Activated CD4-positive, alpha-beta T cell treated with anti-CD3 and anti-CD28 coated beads for 48 hours (primary cell): Measurements from ENCODE around the gene KIF26B.

Source experiments
- DNase-seq: peaks from one replicate; pipeline ENCODE4 v3.0.0-alpha.2; 2020

KIF26B gene

DNA sequence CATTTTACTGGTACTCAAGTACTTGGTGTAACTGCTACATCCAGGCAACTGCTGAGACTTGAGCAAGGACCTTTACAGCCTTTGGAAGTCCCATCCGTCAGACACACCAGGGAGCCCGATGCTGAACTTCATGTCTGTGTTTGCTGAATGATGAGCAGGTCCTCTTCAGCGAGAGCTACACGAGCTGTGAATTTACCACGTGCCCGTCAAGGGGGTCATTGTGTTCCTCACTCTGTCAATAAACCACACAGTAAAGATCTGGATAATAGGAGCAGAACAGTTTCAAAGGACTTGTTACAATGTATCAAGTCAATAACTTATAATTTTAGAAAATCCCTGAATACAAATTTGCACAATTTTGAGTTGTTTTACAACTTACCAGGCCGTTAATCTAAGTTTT lies 427.2 kb downstream of the KIF26B start:
- DNase-seq: no peak

DNA sequence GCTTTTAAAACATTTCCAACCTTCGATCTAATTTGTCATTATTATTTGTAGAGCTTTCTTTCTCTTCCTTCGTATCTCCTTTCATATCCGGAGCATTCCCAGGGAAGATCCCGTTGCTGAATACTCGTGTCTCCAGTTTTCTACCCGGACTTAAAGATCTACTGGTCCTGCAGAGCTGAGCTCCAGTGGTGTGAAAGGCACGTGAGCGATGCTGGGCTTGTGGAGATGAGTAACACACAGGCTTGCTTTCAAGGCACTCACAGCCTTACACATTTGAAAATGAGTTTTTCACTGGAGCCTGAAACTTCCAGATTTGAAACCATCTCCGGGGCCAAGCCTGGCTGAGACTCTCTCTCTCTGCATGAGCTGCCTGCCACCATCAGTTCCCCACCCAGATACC lies 428.3 kb downstream of the KIF26B start:
- no peak for DNase-seq

DNA sequence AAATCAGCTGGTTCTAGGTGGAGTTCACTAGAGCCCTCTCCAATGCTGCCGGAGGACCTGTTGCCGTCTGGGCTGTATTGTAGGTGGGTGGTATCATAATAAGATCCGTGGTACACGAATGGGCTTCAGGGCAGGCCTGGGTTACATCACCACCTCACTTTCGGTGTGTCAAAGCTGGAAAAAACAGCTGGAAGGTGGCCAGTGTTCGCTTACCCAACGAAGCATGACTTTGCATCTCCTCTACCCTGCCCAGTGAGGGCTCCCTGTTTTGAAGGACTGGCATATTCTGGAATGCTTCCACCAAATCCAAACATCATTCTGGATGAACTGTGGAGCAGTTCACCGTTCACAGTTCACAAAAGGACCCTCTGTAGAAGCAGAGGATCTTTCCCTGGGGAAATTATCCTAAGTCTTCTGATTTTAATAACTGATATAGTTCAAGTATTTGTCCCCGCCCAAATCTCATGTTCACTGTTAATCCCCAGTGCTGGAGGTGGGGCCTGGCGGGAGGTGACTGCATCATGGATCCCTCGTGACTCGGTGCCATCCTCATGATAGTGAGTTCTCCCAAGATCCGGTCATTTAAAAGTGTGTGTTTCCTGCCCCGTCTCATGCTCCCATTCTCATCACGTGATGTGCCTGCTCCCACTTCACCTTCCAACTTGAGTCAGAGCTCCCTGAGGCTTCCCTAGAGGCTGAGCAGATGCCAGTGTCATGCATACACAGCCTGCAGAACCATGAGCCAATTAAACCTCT lies 429.0 kb downstream of the KIF26B start:
- no peak for DNase-seq

- no peak for DNase-seq
Measured at GRCh38 chr1:245585252-245585959, 430.6 kb downstream of the KIF26B start.

- DNase-seq: no peak
Measured at GRCh38 chr1:245587435-245588115, 432.8 kb downstream of the KIF26B start.

GRCh38 chr1:245588116-245588639 lies 433.4 kb downstream of the KIF26B start:
- DNase-seq: no peak

- DNase-seq: no peak
Measured at GRCh38 chr1:245589316-245589715, 434.5 kb downstream of the KIF26B start.

- no peak for DNase-seq
Measured at GRCh38 chr1:245589906-245590305, 435.1 kb downstream of the KIF26B start.

DNA sequence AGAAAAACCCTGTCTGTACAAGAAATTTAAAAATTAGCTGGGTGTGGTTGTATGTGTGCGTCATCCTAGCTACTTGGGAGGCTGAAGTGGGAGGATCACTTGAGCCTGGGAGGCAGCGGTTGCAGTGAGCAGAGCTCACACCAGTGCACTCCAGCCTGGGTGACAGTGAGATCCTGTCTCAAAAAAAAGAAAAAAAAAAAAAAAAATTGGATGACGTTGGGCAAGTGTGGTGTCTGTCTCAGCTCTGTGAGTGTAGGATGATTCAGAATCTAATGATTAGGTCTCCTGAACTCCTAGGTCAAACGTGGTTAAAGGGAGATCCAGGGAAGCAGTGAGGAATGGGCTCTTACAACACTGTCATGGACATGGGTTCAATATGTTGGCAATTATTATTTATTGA lies 435.9 kb downstream of the KIF26B start:
- DNase-seq: no peak

DNA sequence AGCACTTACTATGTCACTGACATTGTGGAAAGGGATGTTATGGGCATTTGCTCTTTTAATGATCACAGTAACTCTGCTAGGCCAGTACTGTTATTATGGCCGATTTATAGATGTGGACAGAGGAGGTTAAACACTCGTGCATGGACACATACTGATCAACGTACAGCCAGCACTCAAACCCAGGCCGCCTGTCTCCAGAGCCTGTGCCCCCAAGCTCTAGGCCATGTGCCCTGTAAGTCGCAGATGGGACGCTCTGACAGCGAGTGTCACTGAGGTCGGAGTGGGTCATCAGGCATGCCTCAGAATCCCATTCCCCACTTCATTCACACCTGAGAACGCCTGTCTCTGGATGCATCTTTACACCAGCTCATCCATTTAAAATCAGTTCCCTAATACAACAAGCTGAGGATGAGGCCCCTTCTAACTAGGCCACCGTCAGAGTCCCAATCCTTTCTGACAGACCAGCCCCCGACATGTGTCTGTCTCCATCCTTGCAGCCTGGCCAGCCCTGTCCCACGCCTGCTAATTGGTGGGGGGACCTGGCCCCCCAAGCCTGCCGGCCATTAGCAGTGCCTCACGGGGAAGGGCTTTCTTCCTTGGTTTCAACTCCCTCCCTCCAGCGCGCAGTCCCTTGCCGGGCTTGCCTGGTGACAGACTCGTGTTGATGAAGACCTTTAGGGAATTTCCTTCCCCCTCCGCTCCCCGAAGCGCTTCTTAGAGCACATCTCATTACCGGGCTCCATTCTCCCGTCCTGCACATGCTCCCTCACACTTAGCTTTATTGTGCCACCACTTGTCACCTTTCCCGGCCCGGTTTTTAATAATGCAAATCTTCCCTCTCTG lies 436.8 kb downstream of the KIF26B start:
- DNase-seq: no peak

- DNase-seq: no peak
Measured at GRCh38 chr1:245592189-245592460, 437.3 kb downstream of the KIF26B start.

DNA sequence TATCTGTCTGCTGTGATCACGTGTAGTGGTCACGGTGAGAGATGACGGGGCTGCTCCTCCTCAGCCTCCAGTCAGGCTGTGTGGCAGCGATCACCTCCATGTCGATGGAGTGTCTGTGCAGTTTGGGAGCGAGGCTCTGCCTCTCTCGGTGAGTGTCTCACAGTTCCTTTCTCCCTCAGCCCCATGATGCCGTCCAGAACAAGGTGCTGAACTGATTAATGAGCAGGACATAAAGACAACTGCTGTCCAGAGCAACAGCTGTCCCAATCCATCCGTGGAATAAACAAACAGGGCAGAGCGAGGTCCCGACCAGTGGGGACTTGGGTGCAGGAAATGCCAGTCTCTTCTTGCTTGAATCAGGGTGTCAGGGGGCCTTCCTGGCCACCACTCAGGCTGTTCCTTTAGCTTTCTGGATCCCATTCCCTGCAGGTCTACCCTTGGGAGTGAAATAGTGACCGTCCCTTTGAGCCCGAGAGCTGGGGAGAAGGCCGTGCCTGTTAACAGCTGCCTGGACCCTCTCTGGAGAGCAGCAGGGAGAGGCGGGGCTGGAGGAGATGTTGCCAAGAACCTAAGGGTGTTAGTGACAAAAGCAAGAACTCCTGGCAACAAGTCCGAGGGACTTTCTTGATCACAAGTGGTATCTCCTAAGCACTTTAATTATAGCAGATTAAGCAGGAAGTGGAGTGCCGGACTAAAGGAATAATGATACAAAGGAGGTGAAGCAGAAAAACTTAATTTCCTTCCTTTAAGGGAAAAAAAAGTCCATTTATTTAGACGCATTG lies 443.9 kb downstream of the KIF26B start:
- DNase-seq: no peak

DNA sequence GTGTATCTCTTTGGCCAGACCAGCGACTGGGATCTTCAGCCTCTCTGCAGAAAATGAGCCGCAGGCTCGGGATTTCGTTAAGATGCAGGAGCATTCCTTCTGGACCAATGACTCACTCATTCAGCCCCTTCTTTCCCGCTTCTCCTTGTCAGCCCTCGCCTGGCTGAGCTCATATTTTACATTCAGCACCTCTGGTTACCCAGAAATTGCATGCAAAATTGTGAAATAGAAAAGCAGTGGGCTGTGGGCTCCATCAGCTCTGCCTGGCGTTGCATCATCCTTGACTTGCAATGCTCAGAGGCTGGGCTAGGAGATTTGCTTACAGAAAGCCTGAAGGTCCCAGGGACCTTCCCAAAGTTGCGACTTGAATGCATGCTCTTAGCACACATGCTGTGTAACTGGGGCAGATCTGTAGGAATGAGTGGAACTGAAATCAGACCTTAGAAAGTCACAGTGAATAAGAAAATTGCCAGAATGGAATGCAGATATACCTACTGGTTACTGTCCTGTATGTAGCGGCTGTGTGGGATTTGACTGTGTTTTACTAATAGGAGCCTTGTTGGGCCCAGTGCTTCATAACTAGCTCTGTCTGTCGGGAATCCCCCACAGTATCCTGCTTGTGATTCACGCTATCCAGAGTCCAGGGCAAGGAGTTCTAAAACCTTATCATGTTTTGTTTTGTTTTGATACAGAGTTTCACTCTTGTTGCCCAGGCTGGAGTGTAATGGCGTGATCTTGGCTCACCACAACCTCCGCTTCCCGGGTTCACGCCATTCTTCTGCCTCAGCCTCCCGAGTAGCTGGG lies 444.8 kb downstream of the KIF26B start:
- DNase-seq: no peak

- no peak for DNase-seq
Measured at GRCh38 chr1:245600658-245601057, 445.9 kb downstream of the KIF26B start.

DNA sequence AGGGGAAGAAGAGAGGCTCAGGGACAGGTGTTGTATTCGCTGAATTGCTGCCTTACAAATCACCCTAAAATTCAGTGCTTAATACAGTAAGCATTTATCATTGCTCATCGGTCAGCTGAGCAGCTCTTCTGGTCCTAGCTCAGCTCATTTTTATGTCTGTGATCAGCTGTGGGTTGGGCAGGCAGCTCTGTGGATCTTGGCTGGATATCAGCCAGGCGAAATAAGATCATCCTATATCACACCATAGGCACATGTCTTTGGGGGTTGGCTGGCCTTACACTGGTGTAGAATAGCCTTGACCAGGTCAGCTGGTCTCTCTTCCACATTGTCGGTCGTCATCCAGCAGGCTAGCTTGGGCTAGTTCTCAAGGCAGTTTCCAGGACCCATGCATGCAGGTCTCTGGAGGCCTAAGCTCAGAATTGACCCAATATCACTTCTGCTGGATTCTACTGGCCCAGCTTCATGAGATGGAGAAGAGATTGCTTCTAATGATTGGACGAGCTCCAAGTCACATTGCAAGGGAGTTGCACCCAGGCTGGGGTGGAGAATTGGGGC lies 448.6 kb downstream of the KIF26B start:
- DNase-seq: no peak

DNA sequence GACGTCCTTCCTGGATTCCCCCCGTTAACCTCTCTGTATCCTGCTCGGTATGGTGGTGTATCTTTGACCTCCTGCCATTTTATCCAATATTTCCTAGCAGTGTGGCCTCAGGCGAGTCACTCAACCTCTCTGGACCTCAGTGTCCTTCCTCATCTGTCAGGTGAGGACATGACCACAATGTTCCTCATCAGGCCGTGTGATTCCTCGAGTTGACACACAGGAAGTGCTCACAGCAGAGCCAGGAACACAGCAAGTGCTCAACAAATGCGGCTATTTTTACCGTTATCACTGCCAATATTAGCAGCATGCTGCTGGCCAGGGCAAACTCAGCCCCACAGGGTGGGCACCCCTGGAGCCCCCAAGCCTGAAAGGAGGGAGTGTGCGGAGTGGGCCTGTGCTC lies 450.2 kb downstream of the KIF26B start:
- no peak for DNase-seq

GRCh38 chr1:245605480-245606156 lies 450.8 kb downstream of the KIF26B start:
- no peak for DNase-seq

GRCh38 chr1:245606157-245606725 lies 451.5 kb downstream of the KIF26B start:
- no peak for DNase-seq

GRCh38 chr1:245608271-245608670 lies 453.5 kb downstream of the KIF26B start:
- DNase-seq: no peak
